ENCODE data around the gene LDLRAD1.
"Not testable (repeated sequence)": the region's sequence is repeated elsewhere in the genome, so short reads cannot be mapped to it uniquely, and the experiment has no call there.

Gene LDLRAD1

GRCh38 chr1:53992085-53992874 lies 25.7 kb downstream of the LDLRAD1 start:
- DNase-seq, result peak; percentile 34

GRCh38 chr1:53987880-53988279 lies 30.1 kb downstream of the LDLRAD1 start:
- DNase-seq, result no peak

DNA sequence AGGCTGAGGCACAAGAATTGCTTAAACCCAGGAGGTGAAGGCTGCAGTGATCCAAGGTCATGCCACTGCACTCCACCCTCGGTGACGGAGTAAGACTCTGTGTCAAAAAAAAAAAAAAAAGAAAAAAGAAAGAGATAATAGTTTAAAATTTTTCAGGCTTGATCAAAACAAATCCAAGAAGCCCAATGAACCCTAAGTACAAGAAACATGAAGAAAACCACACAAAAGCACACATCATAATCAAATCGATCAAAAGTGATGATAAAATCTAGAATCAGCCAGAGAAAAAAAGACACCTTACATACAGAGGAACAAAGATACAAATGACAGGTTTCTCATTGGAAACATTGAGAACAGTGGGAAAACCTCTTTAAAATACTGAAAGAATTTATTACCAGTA lies 31.5 kb downstream of the LDLRAD1 start:
- no peak for DNase-seq

- no peak for DNase-seq
Observed at GRCh38 chr1:53984726-53985125, 33.3 kb downstream of the LDLRAD1 start.

DNA sequence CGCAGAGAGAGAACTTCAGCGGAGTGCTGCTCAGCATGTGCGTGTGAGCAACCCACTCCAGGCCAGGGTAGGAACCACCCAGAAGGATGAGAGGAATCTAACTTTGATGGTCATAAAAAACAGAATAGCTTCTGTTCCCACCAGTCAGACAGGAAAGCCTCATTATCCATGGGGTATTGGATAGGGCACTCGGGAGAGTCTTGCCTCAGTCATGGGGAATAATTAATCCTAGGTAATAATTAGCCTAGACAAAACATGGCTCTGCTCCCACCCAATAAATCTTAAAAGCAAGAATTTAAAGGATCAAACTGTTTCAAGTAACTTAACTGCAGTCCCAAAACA lies 35.3 kb downstream of the LDLRAD1 start:
- DNase-seq, result no peak

- DNase-seq, result peak; percentile 23
Observed at GRCh38 chr1:53982034-53982762, 35.8 kb downstream of the LDLRAD1 start.

GRCh38 chr1:53981220-53981619 lies 36.8 kb downstream of the LDLRAD1 start:
- DNase-seq, result no peak

GRCh38 chr1:53979712-53980450 lies 38.1 kb downstream of the LDLRAD1 start:
- DNase-seq, result no peak

DNA sequence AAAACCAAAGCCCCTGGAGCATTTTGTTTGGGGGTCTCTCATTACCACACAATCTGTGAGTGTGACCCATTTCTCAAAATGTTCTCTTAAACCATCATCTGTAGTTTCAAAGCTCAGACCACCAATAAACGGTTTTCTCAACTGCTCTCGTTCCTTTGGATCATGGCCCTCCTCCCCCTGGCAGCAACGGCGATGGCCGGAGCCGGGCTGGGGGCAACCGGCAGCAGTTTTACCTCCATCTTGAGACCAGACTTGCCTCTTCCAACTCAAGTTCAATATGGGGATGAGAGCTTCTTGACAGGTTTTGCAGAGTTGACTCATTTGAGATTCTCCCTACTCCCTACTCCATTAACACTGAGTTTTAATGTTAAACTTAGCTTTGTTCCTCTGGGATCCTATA lies 42.1 kb downstream of the LDLRAD1 start:
- DNase-seq, result no peak

- DNase-seq, result no peak
Observed at GRCh38 chr1:53971718-53972117, 46.3 kb downstream of the LDLRAD1 start.

DNA sequence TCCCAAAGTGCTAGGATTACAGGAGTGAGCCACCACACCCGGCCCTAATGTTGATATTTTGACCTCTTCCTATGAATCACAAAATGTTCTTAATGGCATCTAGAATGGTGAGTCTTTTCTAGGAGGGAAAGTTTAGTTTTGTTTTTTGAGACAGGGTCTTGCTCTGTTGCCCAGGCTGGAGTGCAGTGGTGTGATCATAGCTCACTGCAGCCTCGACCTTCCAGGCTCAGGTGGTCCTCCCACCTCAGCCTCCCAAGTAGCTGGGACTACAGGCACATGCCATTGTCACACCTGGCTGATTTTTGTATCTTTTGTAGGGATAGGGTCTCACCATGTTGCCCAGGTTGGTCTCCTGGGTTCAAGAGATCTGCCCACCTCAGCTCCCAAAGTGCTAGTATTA lies 48.7 kb downstream of the LDLRAD1 start:
- not testable (repeated sequence) for DNase-seq

DNA sequence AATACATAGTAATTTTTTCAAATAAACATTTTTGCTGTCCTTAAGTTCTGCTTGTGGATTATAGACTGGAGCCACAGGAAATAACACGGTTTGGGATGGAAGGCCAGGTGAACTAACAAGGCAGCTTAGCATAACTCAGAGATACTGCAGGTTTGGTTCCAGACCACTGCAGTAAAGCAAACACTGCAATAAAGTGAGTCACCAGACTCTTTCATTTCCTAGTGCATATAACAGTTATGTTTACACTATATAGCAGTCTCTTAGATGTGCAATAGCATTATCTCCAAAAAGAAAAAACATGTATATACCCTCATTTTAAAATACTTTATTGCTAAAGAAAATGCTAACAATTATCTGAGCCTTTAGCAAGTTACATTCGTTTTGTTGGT lies 49.9 kb downstream of the LDLRAD1 start:
- DNase-seq, result no peak

GRCh38 chr1:53967409-53968124 lies 50.4 kb downstream of the LDLRAD1 start:
- DNase-seq, result peak; percentile 75

- no peak for DNase-seq
Observed at GRCh38 chr1:53966794-53967193, 51.2 kb downstream of the LDLRAD1 start.

DNA sequence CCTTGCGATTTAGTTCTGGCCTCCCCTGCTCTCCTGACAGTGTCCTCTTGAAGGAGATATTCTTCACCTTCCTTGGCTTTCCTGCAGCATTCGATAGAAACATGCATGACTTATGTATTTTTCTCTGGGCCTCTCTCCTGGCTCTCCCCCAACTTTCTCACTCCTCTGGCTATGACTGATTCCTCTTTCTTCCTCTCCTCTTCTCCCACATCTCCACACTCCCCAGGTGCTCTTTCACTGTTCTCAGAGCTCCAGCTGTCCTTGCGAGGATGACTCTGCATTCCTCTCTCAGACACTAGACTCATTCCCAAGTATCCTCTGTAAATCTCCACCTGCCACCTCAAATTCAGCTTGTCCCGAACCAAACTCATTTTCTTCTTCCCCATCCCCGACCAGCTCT lies 53.9 kb downstream of the LDLRAD1 start:
- no peak for DNase-seq

DNA sequence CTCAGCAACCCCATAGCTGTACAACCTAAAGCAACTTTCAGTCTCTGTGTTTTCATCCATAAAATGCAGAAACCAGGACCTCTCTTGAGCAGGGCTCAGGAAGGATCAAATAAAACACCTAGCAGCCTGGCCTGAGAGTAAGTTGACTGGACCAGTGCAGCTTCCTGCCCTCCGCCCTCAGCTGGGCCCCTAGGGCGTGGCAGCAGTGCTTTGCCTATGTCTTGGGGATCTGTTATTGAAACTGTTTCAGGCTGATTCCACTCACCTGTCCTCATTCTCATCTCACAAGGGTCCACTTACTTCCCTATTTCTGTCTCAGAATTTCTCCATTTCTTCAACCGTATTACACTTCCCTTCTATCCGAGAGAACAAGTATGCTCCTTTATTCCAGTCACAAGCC lies 54.5 kb downstream of the LDLRAD1 start:
- DNase-seq, result no peak

DNA sequence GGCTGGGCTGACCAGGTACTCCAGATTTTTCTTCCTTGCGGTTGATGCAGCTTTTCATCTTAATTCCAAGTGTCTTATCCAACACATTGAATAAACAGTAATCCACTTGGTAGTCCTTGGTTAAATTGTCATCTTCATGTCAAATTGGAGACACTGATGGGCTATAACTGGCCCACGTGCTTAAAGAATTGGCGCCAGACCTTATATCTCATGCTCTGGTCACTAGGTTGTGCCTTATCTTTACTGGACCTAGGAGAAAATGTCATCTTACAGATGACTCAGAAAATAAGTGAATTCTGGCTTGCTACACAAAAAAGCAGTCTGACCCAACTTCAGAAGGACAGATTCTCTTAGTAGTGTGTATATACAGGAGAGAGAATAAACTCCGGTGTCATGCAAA lies 55.6 kb downstream of the LDLRAD1 start:
- no peak for DNase-seq

GRCh38 chr1:53959664-53960250 lies 58.2 kb downstream of the LDLRAD1 start:
- peak; percentile 46 for DNase-seq
